ENCODE results near the gene FBXW7.

Gene FBXW7

DNA sequence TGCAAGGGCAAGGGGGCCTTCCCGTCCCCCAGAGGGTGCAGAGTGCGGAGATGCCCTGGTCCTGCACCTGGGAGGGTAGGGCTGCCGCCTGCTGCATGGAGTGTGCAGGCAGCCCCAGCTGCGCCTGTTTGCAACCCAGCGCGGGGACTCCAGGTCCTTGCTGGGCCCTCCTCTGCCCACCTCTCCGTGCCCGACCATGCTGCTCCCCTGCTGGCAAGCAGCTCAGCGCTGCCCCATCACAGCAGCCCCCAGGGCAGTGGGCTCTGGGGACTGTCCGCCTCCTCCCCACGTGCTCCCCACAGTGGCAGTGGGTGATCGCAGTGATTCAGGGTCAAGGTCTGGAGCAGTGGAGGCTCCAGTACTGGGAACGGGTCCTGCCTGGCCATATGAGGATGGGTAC lies 5.0 kb upstream of the FBXW7 start:
- no peak for DNase-seq

GRCh38 chr4:152540293-152540674 lies 4.4 kb upstream of the FBXW7 start:
- DNase-seq: no peak

DNA sequence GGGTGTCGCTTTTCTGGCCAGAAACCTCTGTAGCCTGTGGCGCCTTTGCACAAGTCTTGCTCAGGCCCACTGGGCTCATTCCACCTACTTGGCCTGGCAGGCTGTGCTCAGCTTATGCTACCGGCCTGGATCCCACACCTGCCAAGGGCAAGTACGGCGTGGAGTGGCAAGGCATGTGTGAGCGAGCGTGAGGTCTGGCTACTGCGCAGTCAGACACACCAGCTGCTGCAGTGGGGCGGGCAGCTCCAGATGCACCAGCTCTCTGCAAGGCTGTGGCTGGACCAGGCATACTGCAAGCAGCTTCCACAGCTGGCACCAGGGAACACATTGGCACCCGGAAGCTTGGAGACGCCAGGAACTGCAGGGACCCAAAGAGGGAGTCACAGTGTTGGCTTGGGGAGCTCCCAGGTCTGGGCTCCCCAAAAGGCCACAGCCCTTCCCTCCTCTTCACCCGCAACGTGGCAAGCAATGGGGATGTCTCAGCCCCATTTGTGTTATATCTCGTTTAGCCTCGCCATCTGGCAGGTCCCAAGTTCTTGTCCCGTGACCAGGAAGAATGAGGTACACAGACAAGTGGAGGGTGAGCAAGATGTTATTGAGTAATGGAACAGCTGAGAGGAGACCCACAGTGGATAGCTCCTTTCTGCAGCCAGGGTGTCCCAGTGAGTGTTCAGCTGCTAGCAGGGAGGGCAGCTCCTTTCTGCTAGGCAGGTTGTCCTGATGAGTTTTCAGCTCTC lies 3.8 kb upstream of the FBXW7 start:
- no peak for DNase-seq

DNA sequence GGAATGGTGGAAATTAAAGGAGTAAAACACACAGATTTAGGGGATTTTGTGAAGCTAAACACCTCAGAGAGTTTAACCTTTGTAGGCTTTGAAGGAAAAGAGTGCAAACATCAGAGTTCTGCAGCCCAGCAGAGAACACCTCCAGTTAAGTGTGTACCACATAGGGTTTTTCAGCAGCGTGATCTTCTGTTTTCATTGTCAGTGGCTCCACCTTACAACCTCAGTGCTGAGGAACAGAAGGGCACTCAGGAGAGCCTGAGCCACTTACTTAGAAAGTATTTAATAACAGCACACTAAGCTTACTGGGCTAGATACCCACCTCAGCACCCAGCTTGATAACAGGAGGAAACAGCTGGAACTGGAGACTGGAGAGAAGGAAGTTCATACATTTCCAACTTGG lies 2.0 kb upstream of the FBXW7 start:
- DNase-seq: no peak

DNA sequence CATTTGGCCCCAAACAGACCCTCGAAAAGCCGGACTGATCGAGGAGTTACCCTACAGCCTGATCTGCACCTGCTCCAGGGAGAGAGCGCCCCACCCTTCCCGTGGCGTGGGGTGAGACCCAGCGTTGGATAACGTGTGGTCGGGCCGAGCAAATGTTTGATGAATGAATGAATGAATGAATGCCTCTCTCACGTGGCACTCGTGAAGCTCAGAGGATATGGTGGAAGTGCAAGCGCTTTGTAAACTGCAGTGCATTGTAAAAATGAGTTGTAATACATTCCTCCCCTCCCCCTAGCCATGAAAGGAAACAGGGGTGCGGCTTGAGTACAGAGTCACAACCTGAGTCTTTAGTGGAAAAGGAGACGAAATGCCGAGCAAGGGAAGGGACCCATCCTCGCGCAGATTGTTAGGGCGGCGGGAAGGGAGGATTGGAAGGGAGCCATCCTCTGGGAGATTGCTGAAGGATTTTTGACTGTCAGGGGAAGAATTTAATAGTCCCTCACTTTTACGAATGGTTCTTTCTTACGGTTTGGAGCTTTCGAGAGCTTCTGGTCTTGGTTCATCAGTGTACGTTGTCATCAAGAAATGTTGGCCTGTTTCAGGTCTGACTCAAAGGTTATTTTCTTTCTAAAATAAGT lies 772 bp upstream of the FBXW7 start:
- DNase-seq: no peak

GRCh38 chr4:152535360-152535902 lies 461 bp downstream of the FBXW7 start:
- no peak for DNase-seq

- no peak for DNase-seq
Observed at GRCh38 chr4:152534541-152535359, 1.1 kb downstream of the FBXW7 start.

GRCh38 chr4:152531479-152531878 lies 4.4 kb downstream of the FBXW7 start:
- no peak for DNase-seq

DNA sequence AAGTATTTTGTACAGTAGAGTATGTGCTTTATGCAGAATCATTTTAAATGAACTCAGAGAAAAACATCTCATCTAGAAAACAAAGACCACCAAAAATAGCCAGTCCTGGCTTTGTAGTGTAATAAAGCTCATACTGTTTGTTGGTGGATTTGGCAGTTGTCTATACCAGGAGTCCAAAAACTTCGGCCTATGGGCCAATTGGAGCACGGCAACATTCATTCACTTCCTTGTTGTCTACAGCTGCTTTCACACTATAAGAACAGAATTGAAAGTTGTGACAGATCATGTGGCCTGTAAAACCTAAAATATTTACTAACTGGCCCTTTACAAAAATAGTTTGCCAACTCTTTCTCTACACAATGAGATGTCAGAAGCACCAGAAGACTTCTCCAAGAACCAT lies 5.3 kb downstream of the FBXW7 start:
- no peak for DNase-seq

GRCh38 chr4:152529880-152530279 lies 6.0 kb downstream of the FBXW7 start:
- DNase-seq: no peak

GRCh38 chr4:152528060-152528459 lies 7.8 kb downstream of the FBXW7 start:
- no peak for DNase-seq

- no peak for DNase-seq
Observed at GRCh38 chr4:152525878-152526277, 10.0 kb downstream of the FBXW7 start.

DNA sequence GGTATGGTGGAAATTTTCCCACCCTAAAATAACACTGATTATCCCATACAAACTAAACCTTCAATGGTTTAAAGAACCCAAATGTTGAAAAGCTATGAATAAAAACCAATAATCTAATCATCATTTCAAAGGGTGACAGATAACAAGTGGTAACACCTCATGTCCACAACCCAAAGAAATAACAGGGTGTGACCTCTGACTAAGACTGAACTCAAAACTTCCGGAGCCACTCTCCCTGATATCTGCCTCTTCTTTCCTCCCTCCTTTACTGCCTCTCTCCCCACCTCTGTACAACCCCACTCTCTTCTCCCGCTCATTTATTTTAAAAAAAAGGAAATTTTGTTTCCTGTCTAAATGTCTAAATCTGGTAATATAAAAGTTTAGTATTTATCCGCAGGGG lies 11.5 kb downstream of the FBXW7 start:
- no peak for DNase-seq

- DNase-seq: no peak
Observed at GRCh38 chr4:152523731-152524130, 12.2 kb downstream of the FBXW7 start.

- DNase-seq: no peak
Observed at GRCh38 chr4:152522754-152523153, 13.1 kb downstream of the FBXW7 start.

- DNase-seq: no peak
Observed at GRCh38 chr4:152522245-152522644, 13.6 kb downstream of the FBXW7 start.

DNA sequence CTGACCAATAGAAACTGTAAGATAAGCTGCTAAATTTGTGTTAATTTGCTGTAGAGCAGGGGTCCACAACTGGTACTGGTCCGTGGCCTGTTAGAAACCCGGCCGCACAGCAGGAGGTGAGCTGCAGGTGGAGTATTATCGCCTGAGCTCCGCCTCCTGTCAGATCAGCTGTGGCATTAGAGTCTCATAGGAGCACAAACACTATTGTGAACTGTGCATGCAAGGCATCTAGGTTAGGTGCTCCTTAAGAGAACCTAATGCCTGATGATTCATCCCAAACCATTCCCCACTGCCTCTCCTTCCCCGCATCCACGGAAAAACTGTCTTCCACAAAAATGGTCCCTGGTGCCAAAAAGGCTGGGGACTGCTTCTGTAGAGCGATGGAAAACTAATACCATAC lies 19.7 kb downstream of the FBXW7 start:
- DNase-seq: no peak

- DNase-seq: no peak
Observed at GRCh38 chr4:152515678-152516077, 20.2 kb downstream of the FBXW7 start.

DNA sequence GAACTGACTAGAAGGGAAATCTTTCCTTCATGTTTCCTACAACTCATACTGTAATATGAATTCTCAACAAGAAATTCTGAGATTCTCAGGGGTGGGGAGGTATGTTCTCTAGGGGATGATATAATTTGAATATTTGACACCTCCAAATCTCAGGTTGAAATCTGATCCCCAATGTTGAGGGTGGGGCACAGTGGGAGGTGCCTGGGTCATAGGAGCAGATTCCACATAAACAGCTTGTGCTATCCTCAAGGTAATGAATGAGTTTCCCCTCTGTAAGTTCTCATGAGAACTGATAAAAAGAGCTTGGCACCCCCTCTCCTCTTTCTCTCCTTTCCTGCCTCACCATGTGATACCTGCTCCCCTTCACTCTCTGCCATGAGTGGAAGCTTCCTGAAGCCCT lies 21.5 kb downstream of the FBXW7 start:
- no peak for DNase-seq

DNA sequence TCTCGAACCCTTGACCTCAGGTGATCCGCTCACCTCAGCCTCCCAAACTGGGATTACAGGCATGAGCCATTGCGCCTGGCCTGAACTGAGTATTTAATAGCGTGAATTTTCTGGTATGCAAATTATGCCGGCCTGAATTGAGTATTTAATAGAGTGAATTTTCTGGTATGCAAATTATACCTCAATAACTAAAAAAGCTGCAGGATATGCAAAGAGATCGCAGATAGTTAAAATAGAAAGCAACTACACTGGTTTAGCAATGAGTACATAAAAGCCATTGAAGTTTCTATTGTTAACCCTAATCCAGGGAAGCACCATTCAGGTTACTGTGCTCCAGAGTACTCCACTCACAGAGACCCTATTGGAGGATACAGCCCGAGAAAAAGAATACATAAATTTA lies 22.8 kb downstream of the FBXW7 start:
- no peak for DNase-seq

GRCh38 chr4:152512483-152512882 lies 23.4 kb downstream of the FBXW7 start:
- no peak for DNase-seq

DNA sequence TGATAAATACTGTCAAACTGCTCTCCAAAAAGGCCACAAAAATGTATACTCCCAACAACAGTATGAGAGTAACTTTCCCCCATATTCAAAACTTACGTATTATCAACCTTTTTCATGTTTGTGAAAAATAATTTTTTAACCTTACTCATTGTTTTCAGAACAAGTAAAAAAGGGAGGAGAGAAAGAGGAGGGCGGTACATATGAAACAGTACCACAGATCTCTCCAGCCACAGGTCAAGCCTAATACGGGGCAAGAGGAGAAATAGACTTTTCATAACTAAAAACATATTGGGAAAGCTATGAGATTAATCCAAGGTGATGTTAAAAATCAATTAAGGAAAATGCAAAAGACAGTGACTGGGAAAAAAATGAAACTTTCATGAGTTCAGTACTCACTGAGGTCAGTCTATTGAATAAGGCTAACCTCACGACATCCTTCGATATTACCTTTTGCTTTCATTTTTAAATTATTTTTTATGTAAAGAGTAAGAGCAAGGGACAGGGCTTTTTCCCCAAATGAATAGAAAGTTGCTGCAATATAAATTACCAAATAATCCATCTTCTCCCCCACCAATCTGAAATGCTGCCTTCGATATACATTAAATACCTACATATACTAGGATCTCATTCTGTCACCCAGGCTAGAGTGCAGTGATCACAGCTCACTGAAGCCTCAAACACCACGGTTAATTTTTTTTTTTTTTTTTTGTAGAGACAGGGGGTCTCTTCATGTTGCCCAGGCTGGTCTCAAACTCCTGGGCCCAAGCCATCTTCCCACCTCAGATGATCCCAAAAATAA lies 25.3 kb downstream of the FBXW7 start:
- DNase-seq: no peak

Measured in NCI-H2107 (cell line).